Sigmoid colon (tissue), 4 donors: Measurements from ENCODE around the gene CEACAM8.
"Not testable (repeated sequence)": the region's sequence is repeated elsewhere in the genome, so short reads cannot be mapped to it uniquely, and the experiment has no call there.

Source experiments
- EP300 ChIP-seq, 4 donors: sonication (generic); formaldehyde crosslinking; IDR thresholded peaks; one replicate each; pipeline ENCODE4 v1.6.1; 2017; ENCODE audit warnings: antibody characterized with exemption in 4 of 4
- POLR2A ChIP-seq, 2 donors: fragments of 450-650 bp; IDR thresholded peaks; one replicate each; pipeline ENCODE4 v1.6.1; 2016; ENCODE audit warnings: antibody characterized with exemption in 2 of 2, mild to moderate bottlenecking in 2 of 2, moderate library complexity in 2 of 2
- POLR2AphosphoS5 ChIP-seq, 4 donors: sonication (generic); formaldehyde crosslinking; IDR thresholded peaks; one replicate each; pipeline ENCODE4 v1.6.1; 2017; ENCODE audit warnings: antibody characterized with exemption in 4 of 4
- TF ChIP-seq, protein P1 (sequence below), 4 experiments: fragments of 450-650 bp in 3 of 4; fragments of 200-600 bp in 1 of 4; IDR thresholded peaks; one replicate each; pipeline ENCODE4 v1.5.1; 2016 to 2019; ENCODE audit warnings: antibody characterized with exemption in 4 of 4, mild to moderate bottlenecking in 3 of 4, moderate library complexity in 2 of 4

DNA sequence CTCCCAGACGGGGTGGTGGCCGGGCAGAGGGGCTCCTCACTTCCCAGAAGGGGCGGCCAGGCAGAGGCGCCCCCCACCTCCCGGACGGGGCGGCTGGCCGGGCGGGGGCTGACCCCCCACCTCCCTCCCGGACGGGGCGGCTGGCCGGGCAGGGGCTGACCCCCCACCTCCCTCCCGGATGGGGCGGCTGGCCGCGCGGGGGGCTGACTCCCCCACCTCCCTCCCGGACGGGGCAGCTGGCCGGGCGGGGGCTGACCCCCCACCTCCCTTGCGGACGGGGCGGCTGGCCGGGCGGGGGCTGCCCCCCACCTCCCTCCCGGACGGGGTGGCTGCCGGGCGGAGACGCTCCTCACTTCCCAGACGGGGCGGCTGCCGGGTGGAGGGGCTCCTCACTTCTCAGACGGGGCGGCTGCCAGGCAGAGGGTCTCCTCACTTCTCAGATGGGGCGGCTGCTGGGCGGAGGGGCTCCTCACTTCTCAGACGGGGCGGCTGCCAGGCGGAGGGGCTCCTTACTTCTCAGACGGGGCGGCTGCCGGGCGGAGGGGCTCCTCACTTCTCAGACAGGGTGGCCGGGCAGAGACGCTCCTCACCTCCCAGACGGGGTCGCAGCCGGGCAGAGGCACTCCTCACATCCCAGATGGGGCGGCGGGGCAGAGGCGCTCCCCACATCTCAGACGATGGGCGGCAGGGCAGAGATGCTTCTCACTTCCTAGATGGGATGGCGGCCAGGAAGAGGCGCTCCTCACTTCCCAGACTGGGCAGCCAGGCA, 44.8 kb upstream of the CEACAM8 start:
- TF ChIP-seq, protein P1, sequence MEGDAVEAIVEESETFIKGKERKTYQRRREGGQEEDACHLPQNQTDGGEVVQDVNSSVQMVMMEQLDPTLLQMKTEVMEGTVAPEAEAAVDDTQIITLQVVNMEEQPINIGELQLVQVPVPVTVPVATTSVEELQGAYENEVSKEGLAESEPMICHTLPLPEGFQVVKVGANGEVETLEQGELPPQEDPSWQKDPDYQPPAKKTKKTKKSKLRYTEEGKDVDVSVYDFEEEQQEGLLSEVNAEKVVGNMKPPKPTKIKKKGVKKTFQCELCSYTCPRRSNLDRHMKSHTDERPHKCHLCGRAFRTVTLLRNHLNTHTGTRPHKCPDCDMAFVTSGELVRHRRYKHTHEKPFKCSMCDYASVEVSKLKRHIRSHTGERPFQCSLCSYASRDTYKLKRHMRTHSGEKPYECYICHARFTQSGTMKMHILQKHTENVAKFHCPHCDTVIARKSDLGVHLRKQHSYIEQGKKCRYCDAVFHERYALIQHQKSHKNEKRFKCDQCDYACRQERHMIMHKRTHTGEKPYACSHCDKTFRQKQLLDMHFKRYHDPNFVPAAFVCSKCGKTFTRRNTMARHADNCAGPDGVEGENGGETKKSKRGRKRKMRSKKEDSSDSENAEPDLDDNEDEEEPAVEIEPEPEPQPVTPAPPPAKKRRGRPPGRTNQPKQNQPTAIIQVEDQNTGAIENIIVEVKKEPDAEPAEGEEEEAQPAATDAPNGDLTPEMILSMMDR (IDR thresholded peaks at IDR 0.05): not testable (repeated sequence)
- TF ChIP-seq POLR2A, POLR2AphosphoS5, EP300 (IDR thresholded peaks at IDR 0.05): not testable (repeated sequence)
